Epithelial cell of esophagus (primary cell): ENCODE results near the gene PRDM16.

Experiments
- DNase-seq: peaks from one replicate; pipeline ENCODE4 v3.0.0; 2010; ENCODE audit warnings: low read depth
- H3K4me3 ChIP-seq: 2 replicates; pipeline ENCODE4 v1.5.1; 2011; ENCODE audit warnings: mild to moderate bottlenecking, low read length, control low read depth
- TF ChIP-seq, protein P1 (sequence below): IDR thresholded peaks from 2 replicates; pipeline ENCODE4 v1.5.1; 2011; ENCODE audit warnings: low read depth, mild to moderate bottlenecking, low read length, control low read depth, inconsistent platforms; ENCODE audit not compliant: insufficient read depth; ENCODE audit errors: missing control alignments

Gene PRDM16

DNA sequence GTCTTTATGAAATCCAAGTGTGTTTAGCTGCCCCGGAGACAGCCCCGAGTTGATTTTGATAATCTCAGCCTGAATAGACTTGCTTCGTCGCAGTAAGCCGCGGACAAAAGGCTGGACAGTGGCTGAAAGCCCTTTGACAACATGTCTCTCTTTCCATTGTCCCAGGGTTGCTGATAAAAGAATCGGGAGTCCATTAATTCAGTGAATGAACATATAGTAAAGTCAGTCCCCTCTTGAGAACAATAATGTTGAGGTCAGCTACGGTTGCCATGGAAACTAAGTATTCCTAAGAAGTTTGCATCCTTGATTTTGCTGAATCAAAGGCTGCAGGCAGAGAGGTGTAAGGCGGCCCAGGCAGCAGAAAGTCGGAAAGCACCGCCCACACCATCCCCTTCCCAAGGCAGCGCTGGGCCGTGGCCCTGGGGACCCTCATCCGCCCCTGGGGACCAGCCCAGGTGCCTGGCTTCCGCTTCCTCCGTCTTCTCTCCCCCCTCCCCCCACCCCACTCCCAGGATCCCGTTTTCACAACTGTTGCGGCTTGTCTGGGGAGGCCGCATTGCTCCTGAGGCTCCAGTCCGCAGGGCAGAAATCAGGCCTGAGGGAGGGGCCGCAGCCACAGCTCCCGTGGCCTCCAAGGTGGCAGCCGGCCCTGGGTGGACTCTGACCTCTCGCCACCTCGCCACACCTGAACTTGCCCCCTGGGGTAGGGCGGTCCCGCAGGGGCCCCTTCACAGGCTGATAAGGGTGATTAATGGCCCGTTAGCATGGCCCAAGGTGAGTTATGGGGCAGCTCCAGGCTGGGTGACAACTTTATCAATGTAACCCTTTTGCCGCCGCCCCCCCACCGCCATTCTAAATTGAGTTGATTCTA is 180.9 kb downstream of the PRDM16 start:
- no peak overlapping the region for H3K4me3 ChIP-seq
- DNase-seq, result no peak
- TF ChIP-seq, protein P1, sequence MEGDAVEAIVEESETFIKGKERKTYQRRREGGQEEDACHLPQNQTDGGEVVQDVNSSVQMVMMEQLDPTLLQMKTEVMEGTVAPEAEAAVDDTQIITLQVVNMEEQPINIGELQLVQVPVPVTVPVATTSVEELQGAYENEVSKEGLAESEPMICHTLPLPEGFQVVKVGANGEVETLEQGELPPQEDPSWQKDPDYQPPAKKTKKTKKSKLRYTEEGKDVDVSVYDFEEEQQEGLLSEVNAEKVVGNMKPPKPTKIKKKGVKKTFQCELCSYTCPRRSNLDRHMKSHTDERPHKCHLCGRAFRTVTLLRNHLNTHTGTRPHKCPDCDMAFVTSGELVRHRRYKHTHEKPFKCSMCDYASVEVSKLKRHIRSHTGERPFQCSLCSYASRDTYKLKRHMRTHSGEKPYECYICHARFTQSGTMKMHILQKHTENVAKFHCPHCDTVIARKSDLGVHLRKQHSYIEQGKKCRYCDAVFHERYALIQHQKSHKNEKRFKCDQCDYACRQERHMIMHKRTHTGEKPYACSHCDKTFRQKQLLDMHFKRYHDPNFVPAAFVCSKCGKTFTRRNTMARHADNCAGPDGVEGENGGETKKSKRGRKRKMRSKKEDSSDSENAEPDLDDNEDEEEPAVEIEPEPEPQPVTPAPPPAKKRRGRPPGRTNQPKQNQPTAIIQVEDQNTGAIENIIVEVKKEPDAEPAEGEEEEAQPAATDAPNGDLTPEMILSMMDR, result no peak

DNA sequence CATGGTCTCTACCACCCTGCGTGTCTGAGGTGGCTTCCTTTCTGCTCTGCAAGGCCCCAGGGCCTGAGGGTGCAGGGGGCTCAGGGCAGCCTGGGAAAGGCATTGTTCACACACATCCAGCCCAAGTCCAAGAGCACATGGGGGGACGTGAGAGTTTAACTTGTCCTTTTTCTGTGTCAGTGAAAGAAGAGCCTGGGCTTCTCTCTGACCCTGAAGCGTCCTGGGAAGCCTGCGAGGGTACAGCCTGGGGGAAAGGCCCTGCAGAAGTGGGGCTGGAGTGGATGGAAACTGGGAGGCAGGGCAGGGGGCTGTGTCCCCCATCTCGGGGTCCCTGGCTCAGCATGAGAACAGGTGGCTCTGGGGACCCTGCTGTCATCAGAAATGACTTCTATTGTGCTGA is 181.6 kb downstream of the PRDM16 start:
- TF ChIP-seq, protein P1, result no peak
- H3K4me3 ChIP-seq, result no peak overlapping the region
- no peak for DNase-seq

DNA sequence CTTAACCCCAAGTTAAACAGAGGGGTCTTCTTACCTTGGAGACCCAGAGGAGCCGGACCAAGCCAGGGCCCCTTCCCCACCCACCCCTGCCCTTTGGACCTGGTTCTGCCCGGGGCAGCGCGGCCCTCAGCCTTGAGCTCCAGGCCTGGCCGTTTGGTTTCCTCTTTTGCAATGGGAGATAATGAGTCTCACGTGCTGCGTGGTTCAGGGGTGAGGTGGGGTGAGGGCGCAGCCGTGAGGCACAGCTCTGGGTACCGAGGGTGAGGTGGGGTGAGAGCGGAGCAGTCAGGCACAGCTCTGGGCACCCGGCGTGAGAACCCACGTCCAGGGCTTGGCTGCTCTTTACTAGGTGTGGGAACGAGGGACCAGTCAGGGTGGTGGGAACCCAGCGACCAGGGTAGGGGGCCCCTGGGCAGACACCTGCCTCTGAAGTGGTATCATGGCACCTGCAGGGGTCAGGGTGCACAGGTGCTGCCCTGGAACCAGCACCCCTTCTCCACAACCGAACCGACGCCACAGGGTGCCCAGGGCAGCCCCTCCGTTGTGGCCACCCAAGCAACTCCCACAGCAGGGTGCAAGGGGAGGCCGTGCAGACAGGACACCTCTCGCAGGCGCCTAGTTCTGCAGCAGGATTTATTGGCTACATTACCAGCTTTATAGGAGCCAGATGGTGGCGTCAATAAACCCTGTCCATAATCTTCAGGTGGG is 182.2 kb downstream of the PRDM16 start:
- TF ChIP-seq, protein P1, result no peak
- DNase-seq, result no peak
- no peak overlapping the region for H3K4me3 ChIP-seq

DNA sequence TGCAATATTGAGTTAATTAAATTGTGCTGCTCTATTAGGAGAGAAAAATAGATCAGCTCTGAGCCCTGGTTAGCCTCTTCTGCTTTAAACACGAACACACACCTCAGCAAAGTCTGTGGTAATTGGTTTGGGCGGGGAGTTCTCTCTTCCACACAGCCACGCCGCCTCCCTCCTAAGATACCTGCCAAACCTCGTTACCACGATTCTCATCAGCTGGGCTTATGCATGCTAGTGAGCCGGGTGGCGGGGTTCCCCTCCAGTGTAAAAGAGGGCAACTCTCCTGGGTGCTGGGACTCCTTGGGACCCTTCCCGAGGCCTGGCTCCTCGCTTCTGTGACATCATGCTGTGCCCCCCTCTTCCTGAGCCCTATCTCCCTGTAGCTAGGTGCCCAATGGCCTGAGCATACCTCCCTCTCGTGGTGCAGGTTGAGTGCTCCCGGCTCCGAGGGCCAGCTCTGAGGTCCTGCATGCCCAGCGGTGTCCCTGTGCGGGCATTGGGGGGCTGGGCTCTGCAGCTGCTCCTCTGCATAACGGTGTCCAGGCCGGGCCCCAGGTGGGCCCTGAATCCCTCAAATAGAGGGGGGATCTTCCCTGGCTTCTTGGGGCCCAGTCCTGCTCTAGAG is 182.9 kb downstream of the PRDM16 start:
- TF ChIP-seq, protein P1, result no peak
- DNase-seq, result no peak
- H3K4me3 ChIP-seq, result no peak overlapping the region

DNA sequence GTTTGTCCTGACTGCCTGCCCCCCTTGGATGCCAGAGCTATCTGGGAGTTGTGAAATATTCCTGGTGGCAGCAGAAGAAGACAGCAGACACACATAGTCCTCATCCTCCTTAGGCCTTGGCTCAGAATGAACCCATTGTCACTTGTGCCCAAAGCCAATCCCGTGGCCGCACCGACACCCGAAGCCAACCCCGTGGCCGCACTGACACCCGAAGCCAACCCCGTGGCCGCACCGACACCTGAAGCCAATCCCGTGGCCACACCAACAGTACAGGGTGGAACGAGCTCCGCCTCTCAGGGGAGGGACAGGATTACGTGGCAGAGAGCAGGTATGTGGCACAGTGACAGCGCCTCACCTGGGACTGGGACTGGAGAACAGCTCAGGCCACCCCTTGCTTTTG is 186.7 kb downstream of the PRDM16 start:
- DNase-seq, result no peak
- TF ChIP-seq, protein P1, result no peak

DNA sequence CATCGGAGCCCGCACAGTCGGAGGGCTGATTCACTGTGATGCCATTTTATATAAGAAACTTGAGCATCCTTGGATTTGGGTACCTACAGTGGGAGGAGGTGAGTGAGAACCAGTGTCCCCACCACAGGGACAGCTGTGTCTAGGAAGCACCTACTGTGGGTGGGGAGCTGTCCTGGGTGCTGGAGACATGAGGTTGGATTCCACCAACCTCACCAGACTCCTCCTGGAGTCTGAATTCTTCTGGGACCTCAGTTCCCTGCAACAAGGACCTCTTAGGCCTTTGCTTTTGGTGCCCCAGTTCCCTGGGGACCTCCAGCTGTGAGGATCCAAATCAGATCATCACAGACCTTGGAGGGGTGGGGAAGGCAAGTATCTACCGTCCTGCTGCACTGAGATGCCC is 188.8 kb downstream of the PRDM16 start:
- no peak for DNase-seq
- no peak overlapping the region for H3K4me3 ChIP-seq
- TF ChIP-seq, protein P1, result no peak

More for the DNA sequence above, 186.7 kb downstream of the PRDM16 start:
- no peak overlapping the region for H3K4me3 ChIP-seq
